Measurements from ENCODE around the gene CFAP20.

DNA sequence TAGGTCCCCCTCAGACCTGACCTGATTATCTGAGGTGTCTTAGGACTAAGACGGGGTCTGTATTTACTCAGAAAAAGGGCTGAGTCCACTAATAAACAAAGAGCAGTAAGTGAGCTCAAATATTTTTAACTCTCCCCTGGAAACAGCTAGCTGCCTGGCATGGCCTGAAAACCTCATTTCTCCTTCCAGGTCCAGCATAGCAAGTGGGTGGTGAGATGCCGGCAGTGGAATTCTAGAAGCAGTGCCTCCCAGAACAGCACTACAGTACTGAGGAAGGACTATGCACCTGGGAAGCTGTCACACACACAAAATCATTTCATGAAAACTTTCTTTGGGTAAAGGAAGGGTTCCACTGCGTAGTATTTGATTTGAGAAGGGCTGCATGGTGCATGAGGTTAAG is 29.5 kb upstream of the CFAP20 start:
- TF ChIP-seq EP300 (IDR thresholded peaks at IDR 0.05) (no peak), POLR2AphosphoS5 (IDR thresholded peaks at IDR 0.05) (no peak)

All from suprapubic skin (tissue), 4 donors.